Stimulated activated naive B cell treated with anti-CD40 and anti-IgM and Interleukin-4, amounts not matched to agents 10 μg/mL and 1 μg/mL and 100 μg/mL, for 72 hours (primary cell): Measurements from ENCODE around the gene PLA2G3.

Experiments used
- ATAC-seq, 2 donors: fragments of 150-1000 bp; cut with Tn5 transposase; replicated peaks; 2 replicates each; pipeline ENCODE4 v1.10.0; 2021; ENCODE audit warnings: moderate library complexity in 1 of 2
- DNase-seq: peaks from one replicate; pipeline ENCODE4 v3.0.0; 2021
- H3K27ac Mint-ChIP-seq: one replicate; pipeline ENCODE4 v1.8.0; 2022; ENCODE audit warnings: mild to moderate bottlenecking, mixed read lengths
- H3K27me3 Mint-ChIP-seq, 2 donors: one replicate each; pipeline ENCODE4 v1.8.0; 2022; ENCODE audit warnings: mixed read lengths in 2 of 2
- H3K36me3 Mint-ChIP-seq, 2 donors: one replicate each; pipeline ENCODE4 v1.8.0; 2022; ENCODE audit warnings: mixed read lengths in 2 of 2, mild to moderate bottlenecking in 1 of 2
- H3K4me1 Mint-ChIP-seq, 2 donors: one replicate each; pipeline ENCODE4 v1.8.0; 2022; ENCODE audit warnings: mixed read lengths in 2 of 2, mild to moderate bottlenecking in 1 of 2
- H3K4me3 Mint-ChIP-seq, 2 donors: one replicate each; pipeline ENCODE4 v1.8.0; 2022; ENCODE audit warnings: mild to moderate bottlenecking in 2 of 2, mixed read lengths in 2 of 2, moderate library complexity in 1 of 2
- H3K9me3 Mint-ChIP-seq, 2 donors: one replicate each; pipeline ENCODE4 v1.8.0; 2022; ENCODE audit warnings: mixed read lengths in 2 of 2, mild to moderate bottlenecking in 1 of 2

PLA2G3 gene

DNA sequence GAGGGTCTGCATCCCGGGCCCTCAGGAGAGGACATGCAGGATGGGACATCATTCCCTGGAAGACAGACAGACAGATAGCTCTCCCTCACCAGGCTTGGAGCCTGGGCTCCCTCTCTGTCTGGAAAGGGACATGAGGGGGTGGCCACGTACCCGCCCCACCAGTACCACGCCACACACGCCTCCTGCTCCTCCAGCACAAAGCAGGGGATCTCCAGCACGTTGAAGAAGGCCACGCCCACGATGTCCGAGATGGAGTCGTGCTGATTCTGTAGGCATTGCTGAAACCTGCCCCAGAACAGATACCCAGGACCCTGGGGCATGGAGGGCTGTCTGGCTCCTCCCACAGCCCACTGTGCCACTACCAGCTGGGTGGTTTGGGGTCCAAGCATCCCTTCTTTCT is 2.2 kb downstream of the PLA2G3 start:
- Mint-ChIP-seq H3K36me3 (no peaks in the 10 kb centered on the region), H3K4me3 (no peak overlapping the region)
- no peak for DNase-seq

DNA sequence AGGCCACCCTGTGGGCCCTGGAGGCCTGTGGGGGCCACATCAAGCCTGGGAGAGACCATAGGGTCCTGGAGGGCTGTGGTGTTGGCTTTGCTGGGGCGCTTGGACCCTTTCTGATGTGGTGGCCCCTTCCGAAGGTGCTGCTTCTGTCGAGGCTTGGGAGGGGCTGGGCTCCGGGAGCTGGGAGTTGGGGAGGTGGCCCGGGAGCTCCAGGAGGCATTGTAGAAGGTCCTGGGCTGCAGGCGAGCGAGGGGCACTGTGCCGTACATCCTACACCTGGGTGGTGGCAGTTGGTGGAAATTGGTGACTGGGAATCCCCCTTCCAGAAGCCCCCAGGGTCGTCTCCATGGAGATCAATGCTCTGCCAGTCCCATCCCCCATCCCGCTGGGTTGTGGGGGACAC is 2.6 kb downstream of the PLA2G3 start:
- no peaks in the 10 kb centered on the region for H3K4me1 Mint-ChIP-seq
- H3K27me3 Mint-ChIP-seq = peaks cover 22 to 34% of the 10 kb centered on the region in 2 donors
- no peaks in the 10 kb centered on the region for H3K9me3 Mint-ChIP-seq
- ATAC-seq (no peak), DNase-seq (no peak)
- H3K36me3 Mint-ChIP-seq = no peaks in the 10 kb centered on the region
- no peak overlapping the region for H3K27ac Mint-ChIP-seq
- H3K4me3 Mint-ChIP-seq = no peak overlapping the region

More for the DNA sequence above, 2.2 kb downstream of the PLA2G3 start:
- Mint-ChIP-seq H3K27me3 (peaks cover 24 to 36% of the 10 kb centered on the region in 2 donors), H3K9me3 (no peaks in the 10 kb centered on the region), H3K27ac (no peak overlapping the region), H3K4me1 (no peaks in the 10 kb centered on the region)
- ATAC-seq = no peak

- Mint-ChIP-seq H3K4me3 (no peak overlapping the region), H3K27ac (no peak overlapping the region), H3K36me3 (no peaks in the 10 kb centered on the region), H3K9me3 (no peaks in the 10 kb centered on the region), H3K4me1 (no peaks in the 10 kb centered on the region), H3K27me3 (peaks cover 19 to 29% of the 10 kb centered on the region in 2 donors)
- DNase-seq (no peak), ATAC-seq (no peak)
These were observed 3.6 kb downstream of the PLA2G3 start for GRCh38 chr22:31136711-31137110.

DNA sequence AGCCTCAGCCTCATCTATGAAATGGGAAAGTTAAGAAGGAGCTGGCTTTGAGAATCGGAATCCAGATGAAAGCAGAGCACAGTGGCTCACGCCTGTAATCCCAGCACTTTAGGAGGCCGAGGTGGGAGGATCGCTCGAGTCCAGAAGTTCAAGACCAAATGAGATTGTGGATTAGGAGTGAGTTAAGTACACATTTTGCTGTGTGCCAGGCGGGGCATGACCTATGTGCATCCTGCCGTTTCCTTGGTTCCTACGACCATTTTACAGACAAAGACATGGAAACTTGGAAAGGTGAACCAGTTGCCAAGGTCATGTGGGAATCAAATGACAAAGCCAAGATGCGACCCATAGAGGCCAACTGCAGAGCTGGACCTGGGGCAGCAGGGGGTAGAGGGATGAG is 4.2 kb downstream of the PLA2G3 start:
- no peak for ATAC-seq

GRCh38 chr22:31135706-31136105 is 4.6 kb downstream of the PLA2G3 start:
- Mint-ChIP-seq H3K9me3 (no peaks in the 10 kb centered on the region), H3K27me3 (peaks cover 11 to 20% of the 10 kb centered on the region in 2 donors), H3K36me3 (no peaks in the 10 kb centered on the region), H3K4me1 (no peaks in the 10 kb centered on the region), H3K4me3 (no peak overlapping the region), H3K27ac (no peak overlapping the region)
- no peak for ATAC-seq
- DNase-seq = no peak

More for the DNA sequence above, 4.2 kb downstream of the PLA2G3 start:
- no peak overlapping the region for H3K27ac Mint-ChIP-seq
- H3K27me3 Mint-ChIP-seq = peaks cover 14 to 23% of the 10 kb centered on the region in 2 donors
- no peaks in the 10 kb centered on the region for H3K4me1 Mint-ChIP-seq
- no peak overlapping the region for H3K4me3 Mint-ChIP-seq
- no peak for DNase-seq
- H3K9me3 Mint-ChIP-seq = no peaks in the 10 kb centered on the region
- H3K36me3 Mint-ChIP-seq = no peaks in the 10 kb centered on the region

DNA sequence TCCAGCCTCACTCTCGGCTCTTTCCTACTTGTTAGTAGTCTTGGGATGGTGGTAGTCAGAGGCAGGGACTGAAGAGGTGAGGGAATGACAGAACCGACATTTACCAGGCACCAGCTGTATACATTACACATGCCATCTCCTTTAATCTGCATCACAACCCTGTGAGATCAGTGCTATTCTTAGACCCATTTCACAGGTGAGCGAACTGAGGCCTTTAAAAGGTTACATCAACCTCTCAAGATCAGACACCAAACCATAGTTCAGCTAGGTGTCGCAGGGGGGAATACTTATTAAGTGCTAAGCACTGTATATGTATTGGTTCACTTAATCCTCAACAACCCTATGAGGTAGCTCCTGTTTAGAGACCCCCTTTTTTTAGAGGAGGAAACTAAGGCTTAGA is 5.6 kb downstream of the PLA2G3 start:
- H3K27me3 Mint-ChIP-seq = peaks cover 4 to 12% of the 10 kb centered on the region in 2 donors
- no peak for ATAC-seq

DNA sequence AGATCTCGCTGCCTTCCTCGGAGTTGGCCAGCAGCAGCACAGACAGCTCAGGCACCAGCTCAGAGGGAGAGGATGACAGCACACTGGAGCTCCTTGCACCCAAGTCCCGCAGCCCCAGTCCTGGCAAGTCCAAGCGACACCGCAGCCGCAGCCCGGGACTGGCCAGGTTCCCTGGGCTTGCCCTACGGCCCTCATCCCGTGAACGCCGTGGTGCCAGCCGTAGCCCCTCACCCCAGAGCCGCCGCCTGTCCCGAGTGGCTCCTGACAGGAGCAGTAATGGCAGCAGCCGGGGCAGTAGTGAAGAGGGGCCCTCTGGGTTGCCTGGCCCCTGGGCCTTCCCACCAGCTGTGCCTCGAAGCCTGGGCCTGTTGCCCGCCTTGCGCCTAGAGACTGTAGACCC is 6.4 kb downstream of the PLA2G3 start:
- H3K27ac Mint-ChIP-seq = no peak overlapping the region
- H3K9me3 Mint-ChIP-seq = no peaks in the 10 kb centered on the region

More for the DNA sequence above, 5.6 kb downstream of the PLA2G3 start:
- H3K4me3 Mint-ChIP-seq = no peak overlapping the region
- no peak for DNase-seq
- no peaks in the 10 kb centered on the region for H3K9me3 Mint-ChIP-seq
- no peaks in the 10 kb centered on the region for H3K4me1 Mint-ChIP-seq
- no peak overlapping the region for H3K27ac Mint-ChIP-seq
- H3K36me3 Mint-ChIP-seq = no peaks in the 10 kb centered on the region

DNA sequence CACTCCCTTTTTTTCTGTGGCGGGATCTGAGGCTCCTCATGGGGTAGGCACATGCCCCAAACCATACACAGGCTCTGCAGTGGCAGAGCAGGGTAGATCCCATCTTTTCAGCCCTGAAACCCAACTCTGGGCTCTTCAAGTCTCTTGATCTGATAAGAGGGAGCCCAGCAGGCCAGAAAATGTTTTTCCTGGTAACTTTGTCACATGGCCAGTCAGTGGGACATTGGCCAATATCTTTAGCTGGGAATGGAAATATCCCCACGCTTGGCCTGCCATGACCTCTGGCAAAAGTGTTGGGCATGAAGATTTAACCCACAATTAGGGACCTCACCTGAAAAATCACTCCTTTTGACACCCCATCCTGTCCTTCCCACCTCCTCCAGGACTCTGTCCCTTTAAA is 9.4 kb downstream of the PLA2G3 start:
- no peaks in the 10 kb centered on the region for H3K36me3 Mint-ChIP-seq
- no peak for ATAC-seq
- no peak overlapping the region for H3K4me3 Mint-ChIP-seq
- no peak for DNase-seq
- no peaks in the 10 kb centered on the region for H3K9me3 Mint-ChIP-seq
- H3K4me1 Mint-ChIP-seq = peaks cover 7 to 11% of the 10 kb centered on the region in 2 donors
- no peak overlapping the region for H3K27ac Mint-ChIP-seq
- H3K27me3 Mint-ChIP-seq = peaks cover 12 to 16% of the 10 kb centered on the region in 2 donors

More for the DNA sequence above, 6.4 kb downstream of the PLA2G3 start:
- H3K36me3 Mint-ChIP-seq = no peaks in the 10 kb centered on the region
- ATAC-seq (no peak), DNase-seq (no peak)
- no peaks in the 10 kb centered on the region for H3K4me1 Mint-ChIP-seq
- no peak overlapping the region for H3K4me3 Mint-ChIP-seq
- H3K27me3 Mint-ChIP-seq = peaks cover 0 to 9% of the 10 kb centered on the region in 2 donors

- Mint-ChIP-seq H3K36me3 (no peaks in the 10 kb centered on the region), H3K4me1 (peaks cover 7 to 11% of the 10 kb centered on the region in 2 donors), H3K9me3 (no peaks in the 10 kb centered on the region), H3K4me3 (no peak overlapping the region), H3K27ac (no peak overlapping the region), H3K27me3 (peaks cover 19 to 31% of the 10 kb centered on the region in 2 donors)
- ATAC-seq = no peak
- DNase-seq = no peak
These were observed 12.2 kb downstream of the PLA2G3 start for GRCh38 chr22:31128156-31128555.

GRCh38 chr22:31127181-31127772 is 13.0 kb downstream of the PLA2G3 start:
- DNase-seq (no peak), ATAC-seq (peak; percentile 34)
- peaks cover 7 to 11% of the 10 kb centered on the region in 2 donors for H3K4me1 Mint-ChIP-seq
- H3K36me3 Mint-ChIP-seq = no peaks in the 10 kb centered on the region
- H3K4me3 Mint-ChIP-seq = peak overlapping the region in 1 of 2 donors; percentile 29
- H3K9me3 Mint-ChIP-seq = no peaks in the 10 kb centered on the region
- no peak overlapping the region for H3K27ac Mint-ChIP-seq
- H3K27me3 Mint-ChIP-seq = peaks cover 19 to 31% of the 10 kb centered on the region in 2 donors

GRCh38 chr22:31126869-31127175 is 13.5 kb downstream of the PLA2G3 start:
- H3K27ac Mint-ChIP-seq = no peak overlapping the region
- H3K36me3 Mint-ChIP-seq = no peaks in the 10 kb centered on the region
- H3K27me3 Mint-ChIP-seq = peaks cover 19 to 31% of the 10 kb centered on the region in 2 donors
- no peak for DNase-seq
- no peaks in the 10 kb centered on the region for H3K9me3 Mint-ChIP-seq
- no peak overlapping the region for H3K4me3 Mint-ChIP-seq
- no peak for ATAC-seq
- H3K4me1 Mint-ChIP-seq = peaks cover 7 to 11% of the 10 kb centered on the region in 2 donors

- Mint-ChIP-seq H3K4me1 (peaks cover 7 to 11% of the 10 kb centered on the region in 2 donors), H3K9me3 (no peaks in the 10 kb centered on the region), H3K4me3 (no peak overlapping the region), H3K27me3 (peaks cover 19 to 31% of the 10 kb centered on the region in 2 donors), H3K27ac (no peak overlapping the region), H3K36me3 (no peaks in the 10 kb centered on the region)
- DNase-seq (no peak), ATAC-seq (no peak)
These were observed 14.0 kb downstream of the PLA2G3 start for GRCh38 chr22:31126128-31126868.

GRCh38 chr22:31125521-31126117 is 14.7 kb downstream of the PLA2G3 start:
- Mint-ChIP-seq H3K36me3 (no peaks in the 10 kb centered on the region), H3K27ac (no peak overlapping the region), H3K4me3 (no peak overlapping the region), H3K9me3 (no peaks in the 10 kb centered on the region), H3K27me3 (peaks cover 19 to 31% of the 10 kb centered on the region in 2 donors), H3K4me1 (peaks cover 7 to 11% of the 10 kb centered on the region in 2 donors)
- DNase-seq (no peak), ATAC-seq (no peak)

GRCh38 chr22:31124811-31125465 is 15.4 kb downstream of the PLA2G3 start:
- ATAC-seq (no peak), DNase-seq (no peak)
- Mint-ChIP-seq H3K36me3 (no peaks in the 10 kb centered on the region), H3K27me3 (peaks cover 19 to 37% of the 10 kb centered on the region in 2 donors), H3K9me3 (no peaks in the 10 kb centered on the region), H3K4me1 (peaks cover 7 to 11% of the 10 kb centered on the region in 2 donors), H3K4me3 (no peak overlapping the region), H3K27ac (no peak overlapping the region)
